Stimulated activated CD8-positive, alpha-beta memory T cell treated with anti-CD3 and anti-CD28 coated beads, Interleukin-7, amount 100 ng/mL, for 4 hours (primary cell): ENCODE results near the gene APOBEC2.

Experiments
- DNase-seq, 2 donors: peaks; one replicate each; pipeline ENCODE4 v3.0.0-alpha.2; 2020; ENCODE audit warnings: low read depth in 2 of 2

Gene APOBEC2

GRCh38 chr6:41085182-41085581 lies 32.2 kb downstream of the APOBEC2 start:
- DNase-seq, result no peak

- no peak for DNase-seq
Measured at GRCh38 chr6:41088451-41088850, 35.4 kb downstream of the APOBEC2 start.

- no peak for DNase-seq
Measured at GRCh38 chr6:41090841-41091761, 38.1 kb downstream of the APOBEC2 start.

- DNase-seq, result no peak
Measured at GRCh38 chr6:41092421-41093140, 39.6 kb downstream of the APOBEC2 start.

DNA sequence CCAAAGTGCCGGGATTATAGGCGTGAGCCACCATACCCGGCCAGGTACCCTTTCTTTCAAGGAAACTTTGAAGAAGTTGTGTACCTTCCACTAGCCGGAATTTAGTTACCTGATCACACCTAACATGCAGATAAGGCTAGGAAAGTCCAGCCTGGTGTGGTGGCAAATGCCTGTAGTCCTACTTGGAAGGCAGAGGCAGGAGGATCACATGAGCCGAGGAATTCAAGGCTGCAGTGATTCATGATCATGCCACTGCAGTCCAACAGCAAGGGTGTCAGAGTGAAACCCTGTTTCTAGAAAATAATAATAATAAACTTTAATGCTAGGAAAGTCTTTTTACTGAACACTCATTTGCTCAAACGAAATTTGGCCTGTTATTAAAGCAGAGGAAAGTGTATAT lies 40.7 kb downstream of the APOBEC2 start:
- DNase-seq, result no peak

DNA sequence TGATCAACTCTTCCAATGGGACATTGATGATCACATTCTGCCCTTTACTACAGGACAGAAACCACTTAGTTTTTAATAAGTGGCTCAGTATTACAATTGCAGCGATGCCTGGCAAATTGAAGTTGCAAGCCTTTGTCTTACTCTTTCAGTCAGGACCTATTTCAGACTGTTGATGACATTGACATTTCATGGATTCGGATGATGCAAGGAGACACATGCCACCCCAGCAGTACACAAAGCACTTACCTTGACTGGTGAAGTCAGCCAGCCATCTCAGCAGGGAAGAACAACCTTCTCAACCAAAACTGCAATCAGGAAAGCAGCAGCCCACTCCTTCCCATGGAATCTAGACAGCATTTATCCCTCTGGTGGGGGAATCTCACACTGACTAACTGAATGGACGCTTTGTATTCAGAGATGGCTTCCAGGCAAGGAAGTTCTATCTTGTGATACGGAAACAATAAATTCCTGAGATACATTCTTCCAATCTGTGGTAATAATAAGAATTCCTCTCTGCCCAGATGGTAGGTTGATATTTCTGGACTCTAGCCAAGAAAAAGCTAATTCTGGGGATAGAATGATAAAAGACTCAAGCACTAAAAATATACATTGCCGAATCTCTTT lies 44.6 kb downstream of the APOBEC2 start:
- no peak for DNase-seq

DNA sequence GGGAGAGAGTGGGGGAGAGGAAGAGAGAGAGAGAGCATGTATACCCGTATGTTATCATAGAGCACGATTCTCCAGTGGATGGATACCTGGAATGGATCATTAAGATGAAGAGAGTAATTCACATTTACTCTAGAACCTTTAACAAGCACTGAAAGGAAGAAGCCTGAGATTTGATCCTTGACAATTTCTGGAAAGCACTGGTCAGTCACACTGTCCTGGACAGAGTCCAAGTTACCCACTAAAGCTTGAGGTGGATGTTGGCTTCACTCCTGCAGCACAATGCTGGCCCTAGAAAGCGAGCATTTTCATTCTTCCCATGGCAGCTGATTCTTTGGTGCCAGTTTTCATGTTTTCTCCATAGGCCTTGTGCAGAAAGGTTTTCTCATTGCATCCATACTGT lies 45.4 kb downstream of the APOBEC2 start:
- no peak for DNase-seq

DNA sequence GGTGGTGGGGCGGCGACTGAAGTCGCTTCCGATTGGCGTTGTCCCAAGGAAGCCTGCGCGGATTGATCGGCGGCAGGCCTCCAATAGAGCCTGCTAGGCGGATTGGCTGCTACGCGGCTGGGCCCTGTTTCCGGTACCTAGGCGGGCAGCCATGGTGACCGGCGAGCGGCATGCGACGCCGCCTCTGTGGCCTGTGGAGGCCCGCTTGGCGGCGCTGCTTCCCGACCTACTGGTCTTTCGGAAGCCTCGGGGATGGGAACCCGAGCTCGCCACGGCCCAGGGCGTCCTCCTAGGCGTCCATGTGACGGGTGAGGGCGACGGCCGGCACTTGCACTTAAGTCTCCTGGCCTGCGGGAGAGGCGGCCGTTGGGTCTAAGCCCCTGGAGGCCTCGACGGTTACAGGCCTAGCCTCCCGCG lies 47.9 kb downstream of the APOBEC2 start:
- no peak for DNase-seq

DNA sequence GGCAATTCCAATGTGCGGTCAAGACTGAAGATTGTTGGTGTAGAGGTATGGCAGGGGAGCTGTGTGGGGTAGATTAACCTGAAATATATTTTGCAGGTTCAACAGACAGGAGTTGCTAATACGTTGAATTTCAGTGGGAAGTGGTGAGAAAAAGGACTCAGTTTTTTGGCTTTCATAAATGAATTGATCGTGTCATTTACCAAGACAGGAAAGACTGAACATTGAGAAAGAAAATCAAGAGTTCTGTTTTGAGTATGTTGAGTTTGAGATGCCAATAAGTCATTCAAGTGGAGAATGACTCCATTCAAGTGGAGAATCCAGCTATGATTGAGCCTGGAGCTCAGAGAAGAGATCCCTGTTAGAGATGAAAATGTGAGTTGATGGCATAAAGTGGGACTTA lies 50.8 kb downstream of the APOBEC2 start:
- DNase-seq, result no peak

GRCh38 chr6:41111017-41111416 lies 58.0 kb downstream of the APOBEC2 start:
- DNase-seq, result no peak
